Neural progenitor cell (in vitro differentiated cells): Measurements from ENCODE around the gene ACYP1.

ENCODE experiments used
- EZH2 ChIP-seq: fragments of 200-600 bp; sonication (generic); IDR thresholded peaks from 2 replicates; pipeline ENCODE4 v1.6.1; 2017; ENCODE audit warnings: antibody characterized with exemption, mild to moderate bottlenecking, moderate library complexity
- EZH2phosphoT487 ChIP-seq: fragments of 200-600 bp; sonication (generic); IDR thresholded peaks from 2 replicates; pipeline ENCODE4 v1.6.1; 2017; ENCODE audit warnings: antibody characterized with exemption
- TF ChIP-seq, protein P1 (sequence below): fragments of 200-600 bp; sonication (generic); IDR thresholded peaks from 2 replicates; pipeline ENCODE4 v1.5.1; 2017; ENCODE audit warnings: antibody characterized with exemption, mild to moderate bottlenecking

DNA sequence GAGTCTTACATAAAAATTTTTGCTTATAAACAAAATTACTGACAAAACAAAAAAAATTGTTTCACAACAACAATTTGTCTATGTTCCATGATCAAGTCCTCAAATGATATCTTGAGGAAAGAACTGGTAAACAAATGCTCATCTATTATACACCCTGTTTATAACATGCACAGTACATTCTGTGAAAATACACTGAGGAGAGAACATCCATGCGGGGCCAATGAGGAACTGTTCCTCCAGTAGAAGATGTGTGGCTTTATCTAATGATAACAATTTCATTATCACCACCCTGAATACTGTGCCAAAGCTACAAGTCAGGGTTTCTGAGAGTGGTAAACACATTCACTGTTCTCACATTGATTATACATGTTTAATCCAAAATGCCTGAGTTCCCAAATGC is 23.3 kb downstream of the ACYP1 start:
- TF ChIP-seq, protein P1, sequence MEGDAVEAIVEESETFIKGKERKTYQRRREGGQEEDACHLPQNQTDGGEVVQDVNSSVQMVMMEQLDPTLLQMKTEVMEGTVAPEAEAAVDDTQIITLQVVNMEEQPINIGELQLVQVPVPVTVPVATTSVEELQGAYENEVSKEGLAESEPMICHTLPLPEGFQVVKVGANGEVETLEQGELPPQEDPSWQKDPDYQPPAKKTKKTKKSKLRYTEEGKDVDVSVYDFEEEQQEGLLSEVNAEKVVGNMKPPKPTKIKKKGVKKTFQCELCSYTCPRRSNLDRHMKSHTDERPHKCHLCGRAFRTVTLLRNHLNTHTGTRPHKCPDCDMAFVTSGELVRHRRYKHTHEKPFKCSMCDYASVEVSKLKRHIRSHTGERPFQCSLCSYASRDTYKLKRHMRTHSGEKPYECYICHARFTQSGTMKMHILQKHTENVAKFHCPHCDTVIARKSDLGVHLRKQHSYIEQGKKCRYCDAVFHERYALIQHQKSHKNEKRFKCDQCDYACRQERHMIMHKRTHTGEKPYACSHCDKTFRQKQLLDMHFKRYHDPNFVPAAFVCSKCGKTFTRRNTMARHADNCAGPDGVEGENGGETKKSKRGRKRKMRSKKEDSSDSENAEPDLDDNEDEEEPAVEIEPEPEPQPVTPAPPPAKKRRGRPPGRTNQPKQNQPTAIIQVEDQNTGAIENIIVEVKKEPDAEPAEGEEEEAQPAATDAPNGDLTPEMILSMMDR, result no peak
- TF ChIP-seq EZH2phosphoT487 (no peak), EZH2 (no peak)
